ENCODE results near the gene CFAP61. TPM values are rescaled to one million over a fixed set of nuclear protein-coding genes. Genes with fewer than 3 reads are reported as not detected.

The CFAP61 gene
- polyA plus RNA-seq, 1 experiment = not detected

GRCh38 chr20:20276811-20277530, 224.6 kb downstream of the CFAP61 start:
- H3K27me3 ChIP-seq (ENCODE audit: control insufficient read depth, insufficient read depth, low read length) = no peaks in the 10 kb centered on the region
- DNase-seq (ENCODE audit: low read depth) = no peak
- ChIA-PET POLR2A (no interaction called here), CTCF (no interaction called here)
- TF ChIP-seq, protein P1, sequence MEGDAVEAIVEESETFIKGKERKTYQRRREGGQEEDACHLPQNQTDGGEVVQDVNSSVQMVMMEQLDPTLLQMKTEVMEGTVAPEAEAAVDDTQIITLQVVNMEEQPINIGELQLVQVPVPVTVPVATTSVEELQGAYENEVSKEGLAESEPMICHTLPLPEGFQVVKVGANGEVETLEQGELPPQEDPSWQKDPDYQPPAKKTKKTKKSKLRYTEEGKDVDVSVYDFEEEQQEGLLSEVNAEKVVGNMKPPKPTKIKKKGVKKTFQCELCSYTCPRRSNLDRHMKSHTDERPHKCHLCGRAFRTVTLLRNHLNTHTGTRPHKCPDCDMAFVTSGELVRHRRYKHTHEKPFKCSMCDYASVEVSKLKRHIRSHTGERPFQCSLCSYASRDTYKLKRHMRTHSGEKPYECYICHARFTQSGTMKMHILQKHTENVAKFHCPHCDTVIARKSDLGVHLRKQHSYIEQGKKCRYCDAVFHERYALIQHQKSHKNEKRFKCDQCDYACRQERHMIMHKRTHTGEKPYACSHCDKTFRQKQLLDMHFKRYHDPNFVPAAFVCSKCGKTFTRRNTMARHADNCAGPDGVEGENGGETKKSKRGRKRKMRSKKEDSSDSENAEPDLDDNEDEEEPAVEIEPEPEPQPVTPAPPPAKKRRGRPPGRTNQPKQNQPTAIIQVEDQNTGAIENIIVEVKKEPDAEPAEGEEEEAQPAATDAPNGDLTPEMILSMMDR (IDR thresholded peaks at IDR 0.05; ENCODE audit: insufficient read depth, low read depth, low read length) = no peak
- no peak overlapping the region for H3K4me3 ChIP-seq (ENCODE audit: low read depth, low read length)
- H3K36me3 ChIP-seq (ENCODE audit: control insufficient read depth, insufficient read depth, low read length) = no peaks in the 10 kb centered on the region

DNA sequence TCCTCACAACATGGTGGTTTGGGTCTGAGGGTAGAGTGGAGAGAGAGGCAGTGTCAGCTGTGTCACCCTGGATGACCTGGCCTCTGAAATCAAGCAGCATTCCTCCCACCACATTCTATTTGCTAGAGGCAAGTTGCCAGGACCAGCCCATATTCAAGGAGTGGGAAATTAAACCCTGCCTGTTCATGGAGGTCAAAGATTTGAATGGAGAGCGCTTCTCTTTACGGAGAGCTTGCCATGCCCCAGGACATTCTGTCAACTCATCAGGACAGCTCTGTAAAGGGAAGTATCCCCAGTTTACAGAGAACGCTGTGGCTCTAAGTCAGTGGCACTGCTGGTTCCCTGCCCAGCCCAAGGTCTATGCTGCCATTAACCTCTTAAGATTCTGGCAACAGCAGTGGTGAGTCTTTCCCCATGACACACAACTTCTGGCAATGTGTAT, 225.6 kb downstream of the CFAP61 start:
- DNase-seq (ENCODE audit: low read depth) = no peak

DNA sequence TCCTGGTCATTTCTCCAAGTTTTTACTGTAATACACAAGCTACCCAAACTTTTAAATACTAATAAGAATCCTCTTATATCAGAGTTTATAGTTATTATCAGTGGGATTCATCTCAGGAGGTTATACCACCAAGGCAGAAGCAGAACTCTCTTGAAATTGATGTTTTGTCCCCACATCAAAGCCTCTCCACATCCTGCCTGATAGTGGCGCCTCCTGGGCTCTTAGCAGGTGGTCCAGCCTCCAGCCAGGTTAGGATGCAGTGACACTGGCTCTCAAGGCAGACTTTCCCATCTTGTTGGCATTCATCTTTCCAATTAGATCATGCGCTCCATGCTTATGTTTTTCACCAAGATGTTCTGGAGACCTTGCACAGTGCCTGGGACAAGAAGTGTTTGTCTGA, 233.7 kb downstream of the CFAP61 start:
- no peak for DNase-seq (ENCODE audit: low read depth)
- TF ChIP-seq, protein P1 (IDR thresholded peaks at IDR 0.05; ENCODE audit: insufficient read depth, low read depth, low read length) = no peak
- POLR2A ChIA-PET = no interaction called here
- H3K4me3 ChIP-seq (ENCODE audit: low read depth, low read length) = no peak overlapping the region
- no peaks in the 10 kb centered on the region for H3K36me3 ChIP-seq (ENCODE audit: control insufficient read depth, insufficient read depth, low read length)
- CTCF ChIA-PET = no interaction called here
- no peaks in the 10 kb centered on the region for H3K27me3 ChIP-seq (ENCODE audit: control insufficient read depth, insufficient read depth, low read length)

More for the DNA sequence above, 225.6 kb downstream of the CFAP61 start:
- ChIA-PET POLR2A (interaction anchor here (0.7 kb wide), 1 partner anchor 57 kb away, joined by 3 read pairs; no protein-coding TSS in a partner anchor), CTCF (no interaction called here)
- TF ChIP-seq, protein P1 (IDR thresholded peaks at IDR 0.05; ENCODE audit: insufficient read depth, low read depth, low read length) = no peak
- Histone ChIP-seq H3K4me3 (ENCODE audit: low read depth, low read length) (no peak overlapping the region), H3K36me3 (ENCODE audit: control insufficient read depth, insufficient read depth, low read length) (no peaks in the 10 kb centered on the region), H3K27me3 (ENCODE audit: control insufficient read depth, insufficient read depth, low read length) (no peaks in the 10 kb centered on the region)

- no peaks in the 10 kb centered on the region for H3K27me3 ChIP-seq (ENCODE audit: control insufficient read depth, insufficient read depth, low read length)
- peak; percentile 39 for DNase-seq (ENCODE audit: low read depth)
- TF ChIP-seq, protein P1 (IDR thresholded peaks at IDR 0.05; ENCODE audit: insufficient read depth, low read depth, low read length) = no peak
- no peak overlapping the region for H3K4me3 ChIP-seq (ENCODE audit: low read depth, low read length)
- ChIA-PET CTCF (no interaction called here), POLR2A (no interaction called here)
- no peaks in the 10 kb centered on the region for H3K36me3 ChIP-seq (ENCODE audit: control insufficient read depth, insufficient read depth, low read length)
Observed at GRCh38 chr20:20289331-20289730, 237.0 kb downstream of the CFAP61 start.

GRCh38 chr20:20292472-20292871, 240.1 kb downstream of the CFAP61 start:
- Histone ChIP-seq H3K27me3 (ENCODE audit: control insufficient read depth, insufficient read depth, low read length) (no peaks in the 10 kb centered on the region), H3K4me3 (ENCODE audit: low read depth, low read length) (no peak overlapping the region), H3K36me3 (ENCODE audit: control insufficient read depth, insufficient read depth, low read length) (no peaks in the 10 kb centered on the region)
- TF ChIP-seq, protein P1 (IDR thresholded peaks at IDR 0.05; ENCODE audit: insufficient read depth, low read depth, low read length) = no peak
- no peak for DNase-seq (ENCODE audit: low read depth)
- ChIA-PET CTCF (no interaction called here), POLR2A (no interaction called here)

All from BJ (cell line).